ENCODE results near the gene ADD1. TPM values are rescaled to one million over a fixed set of nuclear protein-coding genes. Genes with fewer than 3 reads are reported as not detected.

ADD1 gene
- total and polyA plus RNA-seq, 2 donors from 2014 or later: 232 to 313 TPM

GRCh38 chr4:2949782-2950125 is 106.1 kb downstream of the ADD1 start:
- no peak overlapping the region for H3K9ac ChIP-seq (ENCODE audit: low read length in 3 of 3)
- H3K36me3 ChIP-seq (ENCODE audit: control insufficient read depth in 2 of 3, insufficient read depth in 3 of 3, low read length in 3 of 3): peaks cover 9 to 58% (median 49%) of the 10 kb centered on the region in 3 donors
- no peak overlapping the region for H3K4me3 ChIP-seq (ENCODE audit: low read length in 3 of 3)
- no peak overlapping the region for H3K27ac ChIP-seq (ENCODE audit: low read depth in 2 of 2, low read length in 2 of 2)
- DNase-seq (no peak), FAIRE-seq (no peak)
- H3K4me1 ChIP-seq (ENCODE audit: control insufficient read depth in 2 of 3, insufficient read depth in 2 of 3, low read depth in 1 of 3, low read length in 3 of 3): peaks cover 0 to 6% (median 5%) of the 10 kb centered on the region in 3 donors
- intact Hi-C loops (cut with DNase I): no loop called here
- H3K27me3 ChIP-seq (ENCODE audit: control insufficient read depth, insufficient read depth, low read length): no peaks in the 10 kb centered on the region
- H3K9me3 ChIP-seq (ENCODE audit: control insufficient read depth in 2 of 3, insufficient read depth in 1 of 3, low read length in 3 of 3): no peaks in the 10 kb centered on the region
- TF ChIP-seq, protein P1, sequence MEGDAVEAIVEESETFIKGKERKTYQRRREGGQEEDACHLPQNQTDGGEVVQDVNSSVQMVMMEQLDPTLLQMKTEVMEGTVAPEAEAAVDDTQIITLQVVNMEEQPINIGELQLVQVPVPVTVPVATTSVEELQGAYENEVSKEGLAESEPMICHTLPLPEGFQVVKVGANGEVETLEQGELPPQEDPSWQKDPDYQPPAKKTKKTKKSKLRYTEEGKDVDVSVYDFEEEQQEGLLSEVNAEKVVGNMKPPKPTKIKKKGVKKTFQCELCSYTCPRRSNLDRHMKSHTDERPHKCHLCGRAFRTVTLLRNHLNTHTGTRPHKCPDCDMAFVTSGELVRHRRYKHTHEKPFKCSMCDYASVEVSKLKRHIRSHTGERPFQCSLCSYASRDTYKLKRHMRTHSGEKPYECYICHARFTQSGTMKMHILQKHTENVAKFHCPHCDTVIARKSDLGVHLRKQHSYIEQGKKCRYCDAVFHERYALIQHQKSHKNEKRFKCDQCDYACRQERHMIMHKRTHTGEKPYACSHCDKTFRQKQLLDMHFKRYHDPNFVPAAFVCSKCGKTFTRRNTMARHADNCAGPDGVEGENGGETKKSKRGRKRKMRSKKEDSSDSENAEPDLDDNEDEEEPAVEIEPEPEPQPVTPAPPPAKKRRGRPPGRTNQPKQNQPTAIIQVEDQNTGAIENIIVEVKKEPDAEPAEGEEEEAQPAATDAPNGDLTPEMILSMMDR (IDR thresholded peaks at IDR 0.05; ENCODE audit: borderline replicate concordance, extremely low read depth, insufficient read depth): no peak

DNA sequence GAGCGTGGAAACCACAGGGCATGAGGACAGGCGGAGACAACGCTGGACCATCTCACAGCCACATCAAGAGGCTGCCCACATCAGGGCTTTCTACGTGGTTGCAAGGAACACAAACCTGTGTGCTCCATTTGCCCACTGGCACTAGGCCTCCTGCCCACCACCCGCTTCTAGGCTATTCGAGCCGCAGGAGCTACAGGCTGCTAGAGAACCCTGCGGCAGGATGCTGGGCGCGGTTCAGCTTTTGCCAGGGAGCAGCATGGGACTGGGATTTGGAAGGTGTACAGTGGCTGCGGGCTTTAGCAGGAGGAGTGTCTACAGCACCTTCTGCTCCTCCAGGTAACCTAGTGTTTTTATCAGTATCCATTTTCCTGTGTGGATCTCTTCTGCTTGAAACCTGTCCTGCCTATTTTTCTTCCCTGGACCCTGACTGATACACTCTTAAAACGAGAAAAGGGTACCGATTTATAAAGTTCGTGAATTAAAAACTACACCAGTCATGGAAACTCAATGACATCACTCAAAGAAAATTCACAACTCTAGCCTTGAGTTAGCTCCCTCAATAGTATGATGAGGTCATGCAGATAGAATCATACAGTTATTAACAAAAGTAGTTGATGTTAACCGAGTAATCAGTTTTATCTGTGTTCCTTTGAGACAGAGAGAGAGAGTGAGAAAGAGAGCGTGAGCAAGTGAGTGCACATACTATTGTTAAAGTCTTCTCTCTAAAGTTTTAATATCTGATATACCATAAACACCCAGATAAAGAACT is 106.8 kb downstream of the ADD1 start:
- Histone ChIP-seq H3K4me1 (ENCODE audit: control insufficient read depth in 2 of 3, insufficient read depth in 2 of 3, low read depth in 1 of 3, low read length in 3 of 3) (peaks cover 0 to 6% (median 5%) of the 10 kb centered on the region in 3 donors), H3K9ac (ENCODE audit: low read length in 3 of 3) (no peak overlapping the region), H3K36me3 (ENCODE audit: control insufficient read depth in 2 of 3, insufficient read depth in 3 of 3, low read length in 3 of 3) (peaks cover 9 to 52% (median 44%) of the 10 kb centered on the region in 3 donors), H3K9me3 (ENCODE audit: control insufficient read depth in 2 of 3, insufficient read depth in 1 of 3, low read length in 3 of 3) (no peaks in the 10 kb centered on the region), H3K27ac (ENCODE audit: low read depth in 2 of 2, low read length in 2 of 2) (no peak overlapping the region), H3K4me3 (ENCODE audit: low read length in 3 of 3) (no peak overlapping the region), H3K27me3 (ENCODE audit: control insufficient read depth, insufficient read depth, low read length) (no peaks in the 10 kb centered on the region)
- FAIRE-seq (no peak), DNase-seq (no peak)
- TF ChIP-seq, protein P1 (IDR thresholded peaks at IDR 0.05; ENCODE audit: borderline replicate concordance, extremely low read depth, insufficient read depth): no peak
- intact Hi-C loops (cut with DNase I): no loop called here

GRCh38 chr4:2953496-2953895 is 109.9 kb downstream of the ADD1 start:
- H3K27me3 ChIP-seq (ENCODE audit: control insufficient read depth, insufficient read depth, low read length): no peaks in the 10 kb centered on the region
- H3K9ac ChIP-seq (ENCODE audit: low read length in 3 of 3): no peak overlapping the region
- H3K9me3 ChIP-seq (ENCODE audit: control insufficient read depth in 2 of 3, insufficient read depth in 1 of 3, low read length in 3 of 3): no peaks in the 10 kb centered on the region
- H3K4me3 ChIP-seq (ENCODE audit: low read length in 3 of 3): no peak overlapping the region
- TF ChIP-seq, protein P1 (IDR thresholded peaks at IDR 0.05; ENCODE audit: borderline replicate concordance, extremely low read depth, insufficient read depth): no peak
- FAIRE-seq (no peak), DNase-seq (no peak)
- no peak overlapping the region for H3K27ac ChIP-seq (ENCODE audit: low read depth in 2 of 2, low read length in 2 of 2)
- intact Hi-C loops (cut with DNase I): no loop called here
- H3K36me3 ChIP-seq (ENCODE audit: control insufficient read depth in 2 of 3, insufficient read depth in 3 of 3, low read length in 3 of 3): peaks cover 9 to 53% (median 46%) of the 10 kb centered on the region in 3 donors
- peaks cover 0 to 9% (median 0%) of the 10 kb centered on the region in 3 donors for H3K4me1 ChIP-seq (ENCODE audit: control insufficient read depth in 2 of 3, insufficient read depth in 2 of 3, low read depth in 1 of 3, low read length in 3 of 3)
